ENCODE results near the gene GRIP1.
"Not testable (repeated sequence)": the region's sequence is repeated elsewhere in the genome, so short reads cannot be mapped to it uniquely, and the experiment has no call there.

Gene GRIP1

GRCh38 chr12:66548338-66549049 lies 130.4 kb downstream of the GRIP1 start:
- in situ Hi-C loops (cut with MboI; ENCODE audit: low sequenced_read_pairs), result no loop called here

- in situ Hi-C loops (cut with MboI; ENCODE audit: low sequenced_read_pairs), result no loop called here
These were observed 137.4 kb downstream of the GRIP1 start for GRCh38 chr12:66541426-66541825.

- in situ Hi-C loops (cut with MboI; ENCODE audit: low sequenced_read_pairs), result no loop called here
These were observed 139.4 kb downstream of the GRIP1 start for GRCh38 chr12:66539431-66539830.

GRCh38 chr12:66538970-66539369 lies 139.9 kb downstream of the GRIP1 start:
- in situ Hi-C loops (cut with MboI; ENCODE audit: low sequenced_read_pairs), result no loop called here

- in situ Hi-C loops (cut with MboI; ENCODE audit: low sequenced_read_pairs), result no loop called here
These were observed 141.0 kb downstream of the GRIP1 start for GRCh38 chr12:66537876-66538275.

GRCh38 chr12:66533767-66534166 lies 145.1 kb downstream of the GRIP1 start:
- in situ Hi-C loops (cut with MboI; ENCODE audit: low sequenced_read_pairs), result no loop called here

GRCh38 chr12:66531766-66532165 lies 147.1 kb downstream of the GRIP1 start:
- in situ Hi-C loops (cut with MboI; ENCODE audit: low sequenced_read_pairs), result no loop called here

GRCh38 chr12:66529934-66530333 lies 148.9 kb downstream of the GRIP1 start:
- in situ Hi-C loops (cut with MboI; ENCODE audit: low sequenced_read_pairs), result no loop called here

GRCh38 chr12:66516561-66516960 lies 162.3 kb downstream of the GRIP1 start:
- in situ Hi-C loops (cut with MboI; ENCODE audit: low sequenced_read_pairs), result no loop called here

- in situ Hi-C loops (cut with MboI; ENCODE audit: low sequenced_read_pairs), result no loop called here
These were observed 162.7 kb downstream of the GRIP1 start for GRCh38 chr12:66516133-66516532.

- in situ Hi-C loops (cut with MboI; ENCODE audit: low sequenced_read_pairs), result no loop called here
These were observed 164.3 kb downstream of the GRIP1 start for GRCh38 chr12:66514581-66514980.

GRCh38 chr12:66508025-66508424 lies 170.9 kb downstream of the GRIP1 start:
- in situ Hi-C loops (cut with MboI; ENCODE audit: low sequenced_read_pairs), result no loop called here

GRCh38 chr12:66503746-66504145 lies 175.1 kb downstream of the GRIP1 start:
- in situ Hi-C loops (cut with MboI; ENCODE audit: low sequenced_read_pairs), result no loop called here

GRCh38 chr12:66502911-66503310 lies 176.0 kb downstream of the GRIP1 start:
- in situ Hi-C loops (cut with MboI; ENCODE audit: low sequenced_read_pairs), result no loop called here

GRCh38 chr12:66500841-66501240 lies 178.0 kb downstream of the GRIP1 start:
- in situ Hi-C loops (cut with MboI; ENCODE audit: low sequenced_read_pairs), result no loop called here

- in situ Hi-C loops (cut with MboI; ENCODE audit: low sequenced_read_pairs), result no loop called here
These were observed 178.8 kb downstream of the GRIP1 start for GRCh38 chr12:66500091-66500490.

GRCh38 chr12:66499000-66499399 lies 179.9 kb downstream of the GRIP1 start:
- in situ Hi-C loops (cut with MboI; ENCODE audit: low sequenced_read_pairs), result no loop called here

GRCh38 chr12:66498059-66498458 lies 180.8 kb downstream of the GRIP1 start:
- in situ Hi-C loops (cut with MboI; ENCODE audit: low sequenced_read_pairs), result not testable (repeated sequence)

- in situ Hi-C loops (cut with MboI; ENCODE audit: low sequenced_read_pairs), result no loop called here
These were observed 181.6 kb downstream of the GRIP1 start for GRCh38 chr12:66497008-66497897.

- in situ Hi-C loops (cut with MboI; ENCODE audit: low sequenced_read_pairs), result no loop called here
These were observed 182.3 kb downstream of the GRIP1 start for GRCh38 chr12:66496595-66496994.

GRCh38 chr12:66495709-66496108 lies 183.2 kb downstream of the GRIP1 start:
- in situ Hi-C loops (cut with MboI; ENCODE audit: low sequenced_read_pairs), result no loop called here

GRCh38 chr12:66493819-66494218 lies 185.1 kb downstream of the GRIP1 start:
- in situ Hi-C loops (cut with MboI; ENCODE audit: low sequenced_read_pairs), result no loop called here
